Measurements from ENCODE around the gene SBSN. TPM values are rescaled to one million over a fixed set of nuclear protein-coding genes. Genes with fewer than 3 reads are reported as not detected.

The SBSN gene
- total and polyA plus RNA-seq, 4 donors, result not detected

GRCh38 chr19:35540356-35540927 is 12.3 kb upstream of the SBSN start:
- no peak overlapping the region for H3K27ac ChIP-seq (ENCODE audit: low read depth in 1 of 2, low read length in 2 of 2)
- no peaks in the 10 kb centered on the region for H3K27me3 ChIP-seq (ENCODE audit: control insufficient read depth in 4 of 4, insufficient read depth in 4 of 4, low read length in 3 of 4)
- WGBS, result 77% methylated on average over 7 of the region's 7 CpGs
- H3K9me3 ChIP-seq (ENCODE audit: control insufficient read depth in 4 of 4, low read length in 3 of 4), result no peaks in the 10 kb centered on the region
- TF ChIP-seq YY1 (IDR thresholded peaks at IDR 0.05) (no peak), HNF4A (conservative IDR thresholded peaks at IDR 0.05) (no peak)
- H3K4me3 ChIP-seq (ENCODE audit: low read depth in 1 of 3, low read length in 3 of 3), result no peak overlapping the region
- H3K4me1 ChIP-seq (ENCODE audit: control insufficient read depth in 4 of 4, insufficient read depth in 4 of 4, low read length in 3 of 4), result peaks cover 0 to 11% (median 5%) of the 10 kb centered on the region in 4 donors
- DNase-seq (ENCODE audit: low spot score), result no peak
- no peak overlapping the region for H3K9ac ChIP-seq (ENCODE audit: low read depth in 1 of 2, low read length in 2 of 2)
- no peaks in the 10 kb centered on the region for H3K36me3 ChIP-seq (ENCODE audit: control insufficient read depth in 4 of 4, insufficient read depth in 3 of 4, low read depth in 1 of 4, low read length in 3 of 4)

DNA sequence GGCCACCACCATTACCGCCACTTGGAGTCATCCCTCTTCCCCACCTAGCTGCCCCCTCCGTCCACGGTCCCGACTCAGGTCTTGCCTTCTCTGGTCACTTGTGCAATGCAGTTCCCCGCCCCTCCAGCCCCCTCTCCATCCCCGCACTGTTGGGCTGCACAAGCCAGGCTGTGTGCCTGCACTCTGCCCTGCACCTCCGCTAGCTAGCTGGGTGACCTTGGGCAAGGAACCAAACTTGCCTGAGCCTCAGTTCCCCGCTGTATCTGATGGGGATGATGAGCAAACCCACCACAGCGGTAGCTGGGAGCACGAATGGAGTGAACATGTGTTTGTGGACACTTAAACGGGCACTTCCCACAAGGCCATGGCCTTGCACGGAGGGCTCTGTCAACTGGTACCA is 11.7 kb upstream of the SBSN start:
- Histone ChIP-seq H3K36me3 (ENCODE audit: control insufficient read depth in 4 of 4, insufficient read depth in 3 of 4, low read depth in 1 of 4, low read length in 3 of 4) (no peaks in the 10 kb centered on the region), H3K4me3 (ENCODE audit: low read depth in 1 of 3, low read length in 3 of 3) (no peak overlapping the region), H3K27ac (ENCODE audit: low read depth in 1 of 2, low read length in 2 of 2) (no peak overlapping the region), H3K9ac (ENCODE audit: low read depth in 1 of 2, low read length in 2 of 2) (no peak overlapping the region), H3K4me1 (ENCODE audit: control insufficient read depth in 4 of 4, insufficient read depth in 4 of 4, low read length in 3 of 4) (peaks cover 0 to 7% (median 4%) of the 10 kb centered on the region in 4 donors), H3K27me3 (ENCODE audit: control insufficient read depth in 4 of 4, insufficient read depth in 4 of 4, low read length in 3 of 4) (no peaks in the 10 kb centered on the region), H3K9me3 (ENCODE audit: control insufficient read depth in 4 of 4, low read length in 3 of 4) (no peaks in the 10 kb centered on the region)
- TF ChIP-seq, protein P1, sequence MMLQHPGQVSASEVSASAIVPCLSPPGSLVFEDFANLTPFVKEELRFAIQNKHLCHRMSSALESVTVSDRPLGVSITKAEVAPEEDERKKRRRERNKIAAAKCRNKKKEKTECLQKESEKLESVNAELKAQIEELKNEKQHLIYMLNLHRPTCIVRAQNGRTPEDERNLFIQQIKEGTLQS (IDR thresholded peaks at IDR 0.05), result no peak
- TF ChIP-seq GABPA (IDR thresholded peaks at IDR 0.05 in 1 of 2, conservative IDR thresholded peaks at IDR 0.05 in 1 of 2) (no peak), ZBTB33 (IDR thresholded peaks at IDR 0.05) (no peak), SP1 (IDR thresholded peaks at IDR 0.05) (no peak), EGR1 (IDR thresholded peaks at IDR 0.05; ENCODE audit: low read depth in 2 of 2) (no peak), MAX (IDR thresholded peaks at IDR 0.05) (no peak), TAF1 (conservative IDR thresholded peaks at IDR 0.05) (no peak), NR2F2 (IDR thresholded peaks at IDR 0.05) (no peak), RAD21 (IDR thresholded peaks at IDR 0.05) (no peak)
- TF ChIP-seq, protein P2, sequence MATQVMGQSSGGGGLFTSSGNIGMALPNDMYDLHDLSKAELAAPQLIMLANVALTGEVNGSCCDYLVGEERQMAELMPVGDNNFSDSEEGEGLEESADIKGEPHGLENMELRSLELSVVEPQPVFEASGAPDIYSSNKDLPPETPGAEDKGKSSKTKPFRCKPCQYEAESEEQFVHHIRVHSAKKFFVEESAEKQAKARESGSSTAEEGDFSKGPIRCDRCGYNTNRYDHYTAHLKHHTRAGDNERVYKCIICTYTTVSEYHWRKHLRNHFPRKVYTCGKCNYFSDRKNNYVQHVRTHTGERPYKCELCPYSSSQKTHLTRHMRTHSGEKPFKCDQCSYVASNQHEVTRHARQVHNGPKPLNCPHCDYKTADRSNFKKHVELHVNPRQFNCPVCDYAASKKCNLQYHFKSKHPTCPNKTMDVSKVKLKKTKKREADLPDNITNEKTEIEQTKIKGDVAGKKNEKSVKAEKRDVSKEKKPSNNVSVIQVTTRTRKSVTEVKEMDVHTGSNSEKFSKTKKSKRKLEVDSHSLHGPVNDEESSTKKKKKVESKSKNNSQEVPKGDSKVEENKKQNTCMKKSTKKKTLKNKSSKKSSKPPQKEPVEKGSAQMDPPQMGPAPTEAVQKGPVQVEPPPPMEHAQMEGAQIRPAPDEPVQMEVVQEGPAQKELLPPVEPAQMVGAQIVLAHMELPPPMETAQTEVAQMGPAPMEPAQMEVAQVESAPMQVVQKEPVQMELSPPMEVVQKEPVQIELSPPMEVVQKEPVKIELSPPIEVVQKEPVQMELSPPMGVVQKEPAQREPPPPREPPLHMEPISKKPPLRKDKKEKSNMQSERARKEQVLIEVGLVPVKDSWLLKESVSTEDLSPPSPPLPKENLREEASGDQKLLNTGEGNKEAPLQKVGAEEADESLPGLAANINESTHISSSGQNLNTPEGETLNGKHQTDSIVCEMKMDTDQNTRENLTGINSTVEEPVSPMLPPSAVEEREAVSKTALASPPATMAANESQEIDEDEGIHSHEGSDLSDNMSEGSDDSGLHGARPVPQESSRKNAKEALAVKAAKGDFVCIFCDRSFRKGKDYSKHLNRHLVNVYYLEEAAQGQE (IDR thresholded peaks at IDR 0.05), result no peak
- 81% methylated on average over 12 of the region's 12 CpGs for WGBS
- no peak for DNase-seq (ENCODE audit: low spot score)

GRCh38 chr19:35539314-35539713 is 11.2 kb upstream of the SBSN start:
- no peaks in the 10 kb centered on the region for H3K9me3 ChIP-seq (ENCODE audit: control insufficient read depth in 4 of 4, low read length in 3 of 4)
- no peak overlapping the region for H3K4me3 ChIP-seq (ENCODE audit: low read depth in 1 of 3, low read length in 3 of 3)
- TF ChIP-seq, protein P2 (IDR thresholded peaks at IDR 0.05), result no peak
- TF ChIP-seq TAF1 (conservative IDR thresholded peaks at IDR 0.05) (no peak), FOXA2 (IDR thresholded peaks at IDR 0.05) (no peak)
- H3K4me1 ChIP-seq (ENCODE audit: control insufficient read depth in 4 of 4, insufficient read depth in 4 of 4, low read length in 3 of 4), result peaks cover 0 to 2% (median under 1%) of the 10 kb centered on the region in 4 donors
- no peak for DNase-seq (ENCODE audit: low spot score)
- no peak overlapping the region for H3K27ac ChIP-seq (ENCODE audit: low read depth in 1 of 2, low read length in 2 of 2)
- WGBS, result 80% methylated on average over 6 of the region's 6 CpGs
- no peaks in the 10 kb centered on the region for H3K36me3 ChIP-seq (ENCODE audit: control insufficient read depth in 4 of 4, insufficient read depth in 3 of 4, low read depth in 1 of 4, low read length in 3 of 4)
- no peak overlapping the region for H3K9ac ChIP-seq (ENCODE audit: low read depth in 1 of 2, low read length in 2 of 2)
- H3K27me3 ChIP-seq (ENCODE audit: control insufficient read depth in 4 of 4, insufficient read depth in 4 of 4, low read length in 3 of 4), result no peaks in the 10 kb centered on the region
